ENCODE data around the gene HEG1.

Gene HEG1

DNA sequence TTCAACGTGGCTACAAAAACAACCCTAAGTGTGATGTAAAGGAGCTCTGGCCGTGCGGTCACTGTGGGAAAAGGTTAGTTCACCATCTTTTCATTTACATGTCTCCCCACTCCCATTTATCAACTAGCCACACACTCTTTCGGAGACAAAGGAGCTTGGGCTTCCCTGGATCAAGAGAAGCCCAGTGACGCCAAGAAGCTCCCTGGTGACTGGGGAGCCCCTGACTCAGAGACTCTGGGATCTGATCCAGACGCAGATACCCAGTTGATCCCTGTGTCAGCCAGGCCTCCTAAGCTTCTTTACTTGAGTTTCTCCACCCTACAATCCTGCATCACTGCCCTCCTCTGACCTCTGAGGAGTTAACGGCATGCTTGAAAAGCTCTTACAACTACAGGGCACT, 43.9 kb downstream of the HEG1 start:
- peak in 1 of 2 donors; percentile 37 for DNase-seq (ENCODE audit: low read depth in 2 of 2)
- TF ChIP-seq, protein P1, sequence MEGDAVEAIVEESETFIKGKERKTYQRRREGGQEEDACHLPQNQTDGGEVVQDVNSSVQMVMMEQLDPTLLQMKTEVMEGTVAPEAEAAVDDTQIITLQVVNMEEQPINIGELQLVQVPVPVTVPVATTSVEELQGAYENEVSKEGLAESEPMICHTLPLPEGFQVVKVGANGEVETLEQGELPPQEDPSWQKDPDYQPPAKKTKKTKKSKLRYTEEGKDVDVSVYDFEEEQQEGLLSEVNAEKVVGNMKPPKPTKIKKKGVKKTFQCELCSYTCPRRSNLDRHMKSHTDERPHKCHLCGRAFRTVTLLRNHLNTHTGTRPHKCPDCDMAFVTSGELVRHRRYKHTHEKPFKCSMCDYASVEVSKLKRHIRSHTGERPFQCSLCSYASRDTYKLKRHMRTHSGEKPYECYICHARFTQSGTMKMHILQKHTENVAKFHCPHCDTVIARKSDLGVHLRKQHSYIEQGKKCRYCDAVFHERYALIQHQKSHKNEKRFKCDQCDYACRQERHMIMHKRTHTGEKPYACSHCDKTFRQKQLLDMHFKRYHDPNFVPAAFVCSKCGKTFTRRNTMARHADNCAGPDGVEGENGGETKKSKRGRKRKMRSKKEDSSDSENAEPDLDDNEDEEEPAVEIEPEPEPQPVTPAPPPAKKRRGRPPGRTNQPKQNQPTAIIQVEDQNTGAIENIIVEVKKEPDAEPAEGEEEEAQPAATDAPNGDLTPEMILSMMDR (IDR thresholded peaks at IDR 0.05; ENCODE audit: low read depth, low read length), result no peak

DNA sequence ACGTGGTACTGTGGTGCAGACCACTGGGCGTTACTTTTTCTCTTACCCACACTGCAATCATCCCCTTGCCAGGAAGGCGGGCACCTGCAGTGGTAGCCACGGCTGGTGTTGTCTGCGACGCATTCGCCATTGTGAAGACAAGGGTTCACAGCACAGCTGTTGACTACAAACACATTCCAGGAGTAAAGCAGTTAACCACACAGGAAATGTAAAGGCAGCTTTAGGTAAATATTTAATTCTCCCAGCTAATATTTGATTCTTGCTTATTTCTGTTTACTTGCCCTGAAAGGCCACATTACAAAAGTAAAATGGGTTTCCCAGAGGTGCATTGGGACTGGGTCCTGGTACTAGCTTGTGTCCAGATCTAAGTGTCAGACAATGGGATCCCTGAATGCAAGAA, 45.4 kb downstream of the HEG1 start:
- DNase-seq (ENCODE audit: low read depth in 2 of 2), result no peak
- H3K4me3 ChIP-seq (replicated peaks in 1 of 2; ENCODE audit: low read depth in 2 of 2, low read length in 2 of 2), result no peak overlapping the region
- TF ChIP-seq, protein P1 (IDR thresholded peaks at IDR 0.05; ENCODE audit: low read depth, low read length), result no peak

More for the DNA sequence above, 43.9 kb downstream of the HEG1 start:
- no peak overlapping the region for H3K4me3 ChIP-seq (replicated peaks in 1 of 2; ENCODE audit: low read depth in 2 of 2, low read length in 2 of 2)

DNA sequence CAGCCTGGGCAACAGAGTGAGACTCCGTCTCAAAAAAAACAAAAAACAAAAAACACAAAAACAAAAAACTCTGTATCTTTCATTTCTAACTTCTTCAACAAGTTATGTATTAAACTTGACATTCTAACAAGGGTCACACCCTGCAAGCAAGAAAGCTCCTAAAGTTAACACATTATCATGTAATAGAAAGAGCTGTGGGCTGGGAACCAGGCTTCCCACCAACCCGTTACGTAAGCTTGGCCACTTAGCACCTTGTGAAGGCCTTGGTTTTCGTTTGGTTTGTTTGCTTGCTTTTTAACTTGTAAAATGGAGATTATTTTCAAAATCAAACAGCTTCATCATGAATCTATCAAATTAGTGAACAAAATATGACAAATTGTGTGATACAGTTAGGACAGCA, 47.0 kb downstream of the HEG1 start:
- H3K4me3 ChIP-seq (replicated peaks in 1 of 2; ENCODE audit: low read depth in 2 of 2, low read length in 2 of 2), result no peak overlapping the region
- no peak for DNase-seq (ENCODE audit: low read depth in 2 of 2)
- TF ChIP-seq, protein P1 (IDR thresholded peaks at IDR 0.05; ENCODE audit: low read depth, low read length), result no peak

DNA sequence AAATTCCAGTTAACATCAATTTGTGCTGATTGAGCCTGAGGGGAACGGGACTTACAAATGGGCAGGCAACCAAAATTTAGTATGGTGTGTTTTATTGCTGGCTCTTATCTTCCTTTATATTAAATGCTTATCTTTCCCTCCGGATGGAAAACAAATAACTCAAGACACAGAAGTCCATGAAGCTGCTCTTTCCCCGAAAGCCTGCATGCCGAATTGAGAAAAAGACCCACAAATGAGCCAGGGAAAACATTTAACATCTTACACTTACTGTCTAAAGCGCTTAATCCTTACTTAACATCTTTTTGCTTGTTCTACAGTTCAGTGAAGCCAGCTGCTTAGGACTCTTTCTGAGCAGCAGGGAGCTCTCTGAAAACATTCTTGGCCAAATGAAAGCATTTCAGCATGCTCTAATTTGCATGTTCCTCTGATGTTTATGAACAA, 49.5 kb downstream of the HEG1 start:
- no peak for DNase-seq (ENCODE audit: low read depth in 2 of 2)
- TF ChIP-seq, protein P1 (IDR thresholded peaks at IDR 0.05; ENCODE audit: low read depth, low read length), result no peak
- no peak overlapping the region for H3K4me3 ChIP-seq (replicated peaks in 1 of 2; ENCODE audit: low read depth in 2 of 2, low read length in 2 of 2)

DNA sequence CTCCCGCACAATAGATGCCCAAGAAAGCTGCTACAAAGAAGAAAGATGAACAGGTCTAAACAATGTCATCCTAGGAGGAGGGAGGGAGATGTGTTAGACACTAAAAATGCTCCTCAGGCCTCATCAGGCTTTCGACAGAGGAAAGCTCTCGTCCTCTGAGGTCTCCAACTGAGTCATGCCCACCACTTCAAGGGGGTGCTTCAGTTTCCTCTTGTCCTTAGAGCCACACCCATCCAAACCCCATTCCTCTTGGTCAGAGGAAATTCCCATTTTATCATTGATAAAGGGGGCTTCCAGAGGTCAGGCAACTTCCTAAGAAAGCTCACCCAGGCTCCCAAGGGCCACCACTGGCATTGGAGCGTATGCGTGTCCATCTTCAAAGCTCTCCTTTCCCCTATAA, 50.1 kb downstream of the HEG1 start:
- TF ChIP-seq, protein P1 (IDR thresholded peaks at IDR 0.05; ENCODE audit: low read depth, low read length), result no peak
- no peak overlapping the region for H3K4me3 ChIP-seq (replicated peaks in 1 of 2; ENCODE audit: low read depth in 2 of 2, low read length in 2 of 2)
- no peak for DNase-seq (ENCODE audit: low read depth in 2 of 2)

DNA sequence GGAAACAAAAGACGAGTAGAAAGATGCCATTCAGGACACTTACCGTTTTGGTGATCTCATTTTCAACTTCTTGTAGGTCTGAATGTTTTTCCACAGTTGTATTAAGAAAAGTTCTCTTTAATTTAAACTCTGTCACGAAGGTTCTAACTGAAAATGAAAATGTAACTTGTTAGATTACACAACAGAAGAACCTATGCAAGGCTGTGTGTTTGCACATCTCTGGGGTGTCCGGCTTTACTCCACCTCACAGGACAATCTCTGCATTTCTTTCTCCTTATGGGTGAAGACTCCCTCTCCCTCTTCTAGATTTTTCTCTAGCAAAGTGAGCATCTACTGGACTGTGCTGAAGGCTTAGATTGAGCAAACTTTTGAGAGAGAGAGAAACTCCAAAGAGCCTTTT, 50.6 kb downstream of the HEG1 start:
- DNase-seq (ENCODE audit: low read depth in 2 of 2), result no peak
- no peak overlapping the region for H3K4me3 ChIP-seq (replicated peaks in 1 of 2; ENCODE audit: low read depth in 2 of 2, low read length in 2 of 2)
- TF ChIP-seq, protein P1 (IDR thresholded peaks at IDR 0.05; ENCODE audit: low read depth, low read length), result no peak
